Measurements from ENCODE around the gene MINAR1.
A peak's percentile ranks its signal among the peaks of the same experiment; 100 is the strongest.

Gene MINAR1

DNA sequence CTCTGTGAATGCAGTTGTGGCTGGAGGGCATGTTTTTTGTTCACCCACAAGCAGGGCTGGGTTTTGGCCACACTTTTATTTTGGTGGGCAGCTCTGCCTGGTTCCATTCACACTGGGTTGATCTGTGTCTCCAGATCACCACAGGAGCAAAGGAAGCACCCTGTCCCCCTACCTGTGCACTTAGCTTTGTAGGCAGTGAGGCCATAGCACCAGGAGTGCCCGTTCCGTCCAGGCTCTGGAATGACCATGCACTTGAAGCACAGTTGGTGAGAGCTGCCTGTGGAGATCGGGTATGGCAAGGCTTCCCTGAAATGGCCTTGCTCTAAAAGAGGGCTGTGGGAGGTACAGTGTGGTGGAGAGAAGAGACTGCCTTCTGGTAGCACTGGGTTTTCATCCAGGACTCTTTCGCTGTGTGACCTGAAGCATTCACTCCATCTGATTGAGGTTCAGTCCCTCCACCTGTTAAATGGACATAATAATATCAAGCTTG, 31.7 kb downstream of the MINAR1 start:
- H3K4me3 ChIP-seq (replicated peaks; ENCODE audit: low read depth, low read length) = no peak overlapping the region
- TF ChIP-seq, protein P1, sequence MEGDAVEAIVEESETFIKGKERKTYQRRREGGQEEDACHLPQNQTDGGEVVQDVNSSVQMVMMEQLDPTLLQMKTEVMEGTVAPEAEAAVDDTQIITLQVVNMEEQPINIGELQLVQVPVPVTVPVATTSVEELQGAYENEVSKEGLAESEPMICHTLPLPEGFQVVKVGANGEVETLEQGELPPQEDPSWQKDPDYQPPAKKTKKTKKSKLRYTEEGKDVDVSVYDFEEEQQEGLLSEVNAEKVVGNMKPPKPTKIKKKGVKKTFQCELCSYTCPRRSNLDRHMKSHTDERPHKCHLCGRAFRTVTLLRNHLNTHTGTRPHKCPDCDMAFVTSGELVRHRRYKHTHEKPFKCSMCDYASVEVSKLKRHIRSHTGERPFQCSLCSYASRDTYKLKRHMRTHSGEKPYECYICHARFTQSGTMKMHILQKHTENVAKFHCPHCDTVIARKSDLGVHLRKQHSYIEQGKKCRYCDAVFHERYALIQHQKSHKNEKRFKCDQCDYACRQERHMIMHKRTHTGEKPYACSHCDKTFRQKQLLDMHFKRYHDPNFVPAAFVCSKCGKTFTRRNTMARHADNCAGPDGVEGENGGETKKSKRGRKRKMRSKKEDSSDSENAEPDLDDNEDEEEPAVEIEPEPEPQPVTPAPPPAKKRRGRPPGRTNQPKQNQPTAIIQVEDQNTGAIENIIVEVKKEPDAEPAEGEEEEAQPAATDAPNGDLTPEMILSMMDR (IDR thresholded peaks at IDR 0.05; ENCODE audit: low read length, missing control alignments) = no peak
- DNase-seq (ENCODE audit: low read depth) = no peak

DNA sequence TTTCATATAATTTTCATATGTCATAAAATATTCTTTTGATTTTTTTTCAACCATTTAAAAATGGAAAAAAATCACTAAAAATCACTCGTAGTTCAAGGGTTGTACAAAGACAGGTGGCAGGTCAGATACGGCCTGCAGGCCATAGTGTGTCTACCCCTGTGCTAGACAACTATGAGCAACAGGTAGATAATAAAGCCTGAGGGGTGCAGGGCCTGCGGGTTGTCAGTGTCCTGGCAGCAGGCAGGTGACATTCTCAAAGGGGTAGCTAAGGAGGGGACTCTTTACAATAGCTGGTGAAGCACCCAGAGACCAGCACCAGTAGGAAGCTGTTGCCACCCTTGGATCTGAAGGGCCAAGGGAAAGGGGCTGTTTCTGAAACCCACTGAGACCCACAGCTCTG, 34.4 kb downstream of the MINAR1 start:
- DNase-seq (ENCODE audit: low read depth) = no peak
- no peak overlapping the region for H3K4me3 ChIP-seq (replicated peaks; ENCODE audit: low read depth, low read length)
- TF ChIP-seq, protein P1 (IDR thresholded peaks at IDR 0.05; ENCODE audit: low read length, missing control alignments) = no peak

DNA sequence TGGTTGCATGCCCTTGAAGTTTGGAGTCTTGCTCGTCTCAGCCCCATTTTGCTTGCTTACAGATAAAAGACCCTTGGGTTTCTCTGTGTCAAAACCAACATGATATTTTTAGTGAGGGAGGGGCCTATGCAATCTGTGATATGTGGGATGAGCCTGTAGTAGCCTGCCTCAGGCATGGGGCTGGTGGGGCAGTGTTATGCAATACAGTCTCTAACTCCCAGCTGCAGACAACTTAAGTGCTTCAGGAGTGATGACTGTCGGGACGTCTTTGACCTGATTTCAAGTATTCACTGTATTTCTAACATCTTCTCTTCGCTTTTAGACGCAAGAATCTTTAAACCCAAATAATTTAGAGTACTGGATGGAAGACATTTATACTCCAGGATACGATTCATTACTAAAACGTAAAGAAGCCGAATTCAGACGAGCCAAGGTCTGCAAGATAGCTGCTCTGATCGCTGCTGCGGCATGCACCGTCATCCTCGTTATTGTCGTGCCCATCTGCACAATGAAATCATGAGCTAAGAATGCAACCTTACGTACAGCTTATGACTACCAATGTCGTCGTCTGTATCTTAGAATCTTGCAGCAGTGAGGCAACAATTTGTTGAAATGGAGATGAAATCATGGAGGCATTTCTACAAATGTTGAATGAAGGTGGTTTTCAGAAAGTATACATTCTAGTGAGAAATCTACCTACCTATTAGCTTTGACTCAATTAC, 35.9 kb downstream of the MINAR1 start:
- TF ChIP-seq, protein P1 (IDR thresholded peaks at IDR 0.05; ENCODE audit: low read length, missing control alignments) = no peak
- no peak overlapping the region for H3K4me3 ChIP-seq (replicated peaks; ENCODE audit: low read depth, low read length)
- peak; percentile 40 for DNase-seq (ENCODE audit: low read depth)

DNA sequence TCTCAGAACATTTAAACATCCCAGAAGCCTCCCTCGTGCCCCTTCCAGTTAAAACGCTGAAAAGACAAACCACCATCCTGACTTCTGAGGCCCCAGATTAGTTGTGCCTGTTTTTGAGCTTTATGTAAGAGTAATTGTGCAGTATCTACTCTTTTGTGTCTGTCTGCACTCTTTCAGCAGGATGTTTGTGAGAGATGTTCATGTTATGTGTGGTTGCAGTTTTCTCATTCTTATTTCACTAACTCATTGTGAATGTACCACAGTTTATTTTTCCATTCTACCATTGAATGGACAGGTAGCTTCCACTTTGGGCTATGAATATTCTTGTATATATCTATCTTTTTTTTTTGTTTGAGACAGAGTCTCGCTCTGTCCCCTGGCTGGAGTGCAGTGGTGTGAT, 40.3 kb downstream of the MINAR1 start:
- no peak overlapping the region for H3K4me3 ChIP-seq (replicated peaks; ENCODE audit: low read depth, low read length)
- TF ChIP-seq, protein P1 (IDR thresholded peaks at IDR 0.05; ENCODE audit: low read length, missing control alignments) = no peak
- DNase-seq (ENCODE audit: low read depth) = no peak

DNA sequence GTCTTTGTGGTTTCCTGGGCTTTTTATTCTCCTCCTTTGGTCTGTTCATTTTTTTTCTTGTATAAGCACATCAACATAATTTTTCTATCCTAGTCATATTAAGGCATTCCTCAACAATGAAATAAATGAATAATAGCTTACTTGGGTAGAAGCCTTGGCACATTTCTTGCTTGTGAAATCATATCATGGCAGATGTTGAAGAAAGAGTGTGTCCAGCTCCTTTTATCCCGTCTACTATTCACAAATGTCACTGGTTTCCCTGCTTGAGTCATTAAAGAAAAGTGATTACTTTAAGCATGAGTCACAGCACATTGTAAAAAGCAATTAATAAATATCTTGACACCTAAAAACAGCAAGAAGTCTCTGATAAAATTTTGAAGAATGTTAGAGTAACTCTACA, 42.1 kb downstream of the MINAR1 start:
- peak; percentile 11 for DNase-seq (ENCODE audit: low read depth)
- TF ChIP-seq, protein P1 (IDR thresholded peaks at IDR 0.05; ENCODE audit: low read length, missing control alignments) = no peak
- H3K4me3 ChIP-seq (replicated peaks; ENCODE audit: low read depth, low read length) = no peak overlapping the region

DNA sequence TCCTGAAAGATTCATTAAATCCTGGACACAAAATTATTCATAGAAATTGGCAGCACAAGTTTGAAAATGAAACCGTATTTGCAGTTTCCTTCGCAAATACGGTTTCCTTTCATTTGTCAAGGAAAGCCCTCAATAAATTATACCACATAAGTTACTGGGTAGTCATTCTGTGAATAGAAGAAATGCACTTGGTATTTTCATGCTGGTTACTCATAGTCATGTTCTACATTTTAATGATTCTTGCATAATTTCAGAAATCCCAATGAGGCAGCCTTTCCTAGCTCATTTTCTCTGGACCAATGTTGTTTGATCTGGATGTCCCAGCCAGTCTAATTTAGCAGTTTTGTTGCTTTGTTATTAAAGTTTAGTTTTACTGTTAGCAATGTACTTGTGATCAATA, 43.2 kb downstream of the MINAR1 start:
- peak; percentile 11 for DNase-seq (ENCODE audit: low read depth)
- no peak overlapping the region for H3K4me3 ChIP-seq (replicated peaks; ENCODE audit: low read depth, low read length)
- TF ChIP-seq, protein P1 (IDR thresholded peaks at IDR 0.05; ENCODE audit: low read length, missing control alignments) = no peak

DNA sequence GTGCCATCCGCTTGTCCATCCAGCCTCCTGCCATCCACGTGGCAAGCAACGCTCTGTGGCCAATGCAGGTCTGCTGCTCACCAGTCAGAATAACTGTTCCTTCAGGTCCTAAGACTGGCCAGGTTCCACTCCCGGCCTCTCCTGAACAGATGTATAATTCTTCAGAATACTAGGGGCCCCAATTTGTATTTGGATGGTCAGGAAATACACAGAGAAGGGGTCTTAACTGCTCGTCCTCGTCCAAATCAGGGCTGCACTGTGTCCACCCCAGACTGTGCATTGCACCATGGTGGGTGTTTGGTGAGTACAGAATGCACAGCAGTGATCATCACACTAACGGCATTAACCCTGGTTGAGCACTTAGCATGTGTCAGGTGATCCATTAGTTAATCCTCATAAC, 46.0 kb downstream of the MINAR1 start:
- no peak overlapping the region for H3K4me3 ChIP-seq (replicated peaks; ENCODE audit: low read depth, low read length)
- no peak for DNase-seq (ENCODE audit: low read depth)
- TF ChIP-seq, protein P1 (IDR thresholded peaks at IDR 0.05; ENCODE audit: low read length, missing control alignments) = no peak

Measured in fibroblast of pulmonary artery (primary cell).